Sigmoid colon (tissue), 7 donors: ENCODE results near the gene ALG2. TPM values are rescaled to one million over a fixed set of nuclear protein-coding genes. Genes with fewer than 3 reads are reported as not detected.

Experiments
- DNase-seq: peaks from one replicate; pipeline ENCODE4 v3.0.0-alpha.2; 2019
- H3K27ac ChIP-seq, 4 donors: fragments of 200-600 bp; sonication (generic); one replicate each; pipeline ENCODE4 v1.5.1; 2016 to 2019; ENCODE audit warnings: mild to moderate bottlenecking in 1 of 4
- H3K27me3 ChIP-seq, 3 donors: fragments of 200-600 bp; sonication (generic); one replicate each; pipeline ENCODE4 v1.5.1; 2019; ENCODE audit warnings: mild to moderate bottlenecking in 1 of 3
- H3K36me3 ChIP-seq, 4 donors: fragments of 200-600 bp; sonication (generic); one replicate each; pipeline ENCODE4 v1.5.1; 2016 to 2019
- H3K4me1 ChIP-seq, 4 donors: fragments of 200-600 bp; sonication (generic); one replicate each; pipeline ENCODE4 v1.5.1; 2017 to 2019
- H3K4me3 ChIP-seq, 4 donors: fragments of 200-600 bp; sonication (generic); one replicate each; pipeline ENCODE4 v1.5.1; 2017 to 2019; ENCODE audit warnings: mild to moderate bottlenecking in 2 of 4, moderate library complexity in 1 of 4
- H3K9me3 ChIP-seq, 4 donors: fragments of 200-600 bp in 3 of 4; sonication (generic) in 3 of 4; one replicate each; pipeline versions ENCODE4 v1.5.1 to v1.6.1; 2013 to 2019
- EP300 ChIP-seq, 4 donors: sonication (generic); formaldehyde crosslinking; IDR thresholded peaks; one replicate each; pipeline ENCODE4 v1.6.1; 2017; ENCODE audit warnings: antibody characterized with exemption in 4 of 4
- POLR2A ChIP-seq, 2 donors: fragments of 450-650 bp; IDR thresholded peaks; one replicate each; pipeline ENCODE4 v1.6.1; 2016; ENCODE audit warnings: antibody characterized with exemption in 2 of 2, mild to moderate bottlenecking in 2 of 2, moderate library complexity in 2 of 2
- POLR2AphosphoS5 ChIP-seq, 4 donors: sonication (generic); formaldehyde crosslinking; IDR thresholded peaks; one replicate each; pipeline ENCODE4 v1.6.1; 2017; ENCODE audit warnings: antibody characterized with exemption in 4 of 4
- WGBS, 2 donors: extraction: QIAGEN DNeasy Blood & Tissue Kit; methylation state at CpG; one replicate each; pipeline ENCODE4 v1.1.7; 2013; 5-methylcytosine and 5-hydroxymethylcytosine counted together
- intact Hi-C: fragments of 100-400 bp; cut with DNase I; formaldehyde crosslinking; loops from one replicate; pipeline ENCODE4 v1.15.1; 2023
- polyA plus RNA-seq, 3 donors: library from polyadenylated mRNA; stranded (reverse); fragments of 200-250 nt; gene quantifications; one replicate each; pipeline ENCODE4 v1.2.3, GENCODE V29; 2013
- total RNA-seq, 4 donors: library from RNA; depleted of rRNA; stranded (reverse); fragments of >200 nt; gene quantifications; one replicate each; pipeline ENCODE4 v1.1.0, GENCODE V29; 2016
- TF ChIP-seq, protein P1 (sequence below), 4 experiments: fragments of 450-650 bp in 3 of 4; fragments of 200-600 bp in 1 of 4; IDR thresholded peaks; one replicate each; pipeline ENCODE4 v1.5.1; 2016 to 2019; ENCODE audit warnings: antibody characterized with exemption in 4 of 4, mild to moderate bottlenecking in 3 of 4, moderate library complexity in 2 of 4
- donor health status: healthy with polysubstance abuse.
- donor health status: Bipolar disorder and iron deficiency.
- donor health status: healthy.

The ALG2 gene
- total and polyA plus RNA-seq, 7 donors, result 8.4 to 25.0 (median 18.4) TPM

- no peaks in the 10 kb centered on the region for H3K36me3 ChIP-seq
- no peak overlapping the region for H3K4me3 ChIP-seq
- H3K9me3 ChIP-seq, result no peaks in the 10 kb centered on the region
- TF ChIP-seq EP300 (IDR thresholded peaks at IDR 0.05), result no peak
- TF ChIP-seq, protein P1, sequence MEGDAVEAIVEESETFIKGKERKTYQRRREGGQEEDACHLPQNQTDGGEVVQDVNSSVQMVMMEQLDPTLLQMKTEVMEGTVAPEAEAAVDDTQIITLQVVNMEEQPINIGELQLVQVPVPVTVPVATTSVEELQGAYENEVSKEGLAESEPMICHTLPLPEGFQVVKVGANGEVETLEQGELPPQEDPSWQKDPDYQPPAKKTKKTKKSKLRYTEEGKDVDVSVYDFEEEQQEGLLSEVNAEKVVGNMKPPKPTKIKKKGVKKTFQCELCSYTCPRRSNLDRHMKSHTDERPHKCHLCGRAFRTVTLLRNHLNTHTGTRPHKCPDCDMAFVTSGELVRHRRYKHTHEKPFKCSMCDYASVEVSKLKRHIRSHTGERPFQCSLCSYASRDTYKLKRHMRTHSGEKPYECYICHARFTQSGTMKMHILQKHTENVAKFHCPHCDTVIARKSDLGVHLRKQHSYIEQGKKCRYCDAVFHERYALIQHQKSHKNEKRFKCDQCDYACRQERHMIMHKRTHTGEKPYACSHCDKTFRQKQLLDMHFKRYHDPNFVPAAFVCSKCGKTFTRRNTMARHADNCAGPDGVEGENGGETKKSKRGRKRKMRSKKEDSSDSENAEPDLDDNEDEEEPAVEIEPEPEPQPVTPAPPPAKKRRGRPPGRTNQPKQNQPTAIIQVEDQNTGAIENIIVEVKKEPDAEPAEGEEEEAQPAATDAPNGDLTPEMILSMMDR (IDR thresholded peaks at IDR 0.05), result no peak
- TF ChIP-seq POLR2A (IDR thresholded peaks at IDR 0.05), result no peak
- TF ChIP-seq POLR2AphosphoS5 (IDR thresholded peaks at IDR 0.05), result no peak
- intact Hi-C loops, result loop anchor here (10.0 kb wide), 2 partner anchors 639 to 1059 kb away; partner anchors contain the start of gene STX17
- no peak overlapping the region for H3K27ac ChIP-seq
- H3K4me1 ChIP-seq, result peaks cover 0 to 10% (median 5%) of the 10 kb centered on the region in 4 donors
- no peaks in the 10 kb centered on the region for H3K27me3 ChIP-seq
- DNase-seq, result no peak
- WGBS, 2 donors, result 50 to 66% methylated on average over 2 of the region's 2 CpGs
Measured at GRCh38 chr9:99265691-99266090, 43.9 kb upstream of the ALG2 start.

- no peak for DNase-seq
- Histone ChIP-seq H3K4me1 (peaks cover 0 to 21% (median 13%) of the 10 kb centered on the region in 4 donors), H3K36me3 (no peaks in the 10 kb centered on the region), H3K27me3 (no peaks in the 10 kb centered on the region), H3K27ac (no peak overlapping the region), H3K9me3 (no peaks in the 10 kb centered on the region), H3K4me3 (no peak overlapping the region)
- WGBS, 2 donors, result 90% methylated on average over 3 of the region's 3 CpGs
- intact Hi-C loops, result loop anchor here (10.0 kb wide), 2 partner anchors 641 to 1061 kb away; partner anchors contain the start of gene STX17
- TF ChIP-seq, protein P1 (IDR thresholded peaks at IDR 0.05), result no peak
Measured at GRCh38 chr9:99264070-99264680, 42.4 kb upstream of the ALG2 start.

- TF ChIP-seq POLR2AphosphoS5 (IDR thresholded peaks at IDR 0.05) (no peak), POLR2A (IDR thresholded peaks at IDR 0.05) (no peak), EP300 (IDR thresholded peaks at IDR 0.05) (no peak)
- TF ChIP-seq, protein P1 (IDR thresholded peaks at IDR 0.05), result no peak
- Histone ChIP-seq H3K27me3 (no peaks in the 10 kb centered on the region), H3K9me3 (no peaks in the 10 kb centered on the region), H3K36me3 (no peaks in the 10 kb centered on the region), H3K4me3 (no peak overlapping the region), H3K4me1 (peaks cover 0 to 29% (median 19%) of the 10 kb centered on the region in 4 donors), H3K27ac (no peak overlapping the region)
- no peak for DNase-seq
- intact Hi-C loops, result loop anchor here (10.0 kb wide), 2 partner anchors 642 to 1062 kb away; partner anchors contain the start of gene STX17
- WGBS, 2 donors, result 81 to 84% methylated on average over 7 of the region's 7 CpGs
Measured at GRCh38 chr9:99262949-99263418, 41.2 kb upstream of the ALG2 start.

GRCh38 chr9:99261923-99262322 is 40.2 kb upstream of the ALG2 start:
- Histone ChIP-seq H3K4me3 (no peak overlapping the region), H3K4me1 (peaks cover 0 to 29% (median 19%) of the 10 kb centered on the region in 4 donors), H3K27ac (peak overlapping the region in 2 of 4 donors; percentile 16 to 40), H3K27me3 (no peaks in the 10 kb centered on the region), H3K9me3 (no peaks in the 10 kb centered on the region), H3K36me3 (no peaks in the 10 kb centered on the region)
- intact Hi-C loops, result loop anchor here (10.0 kb wide), 2 partner anchors 643 to 1063 kb away; partner anchors contain the start of gene STX17
- no peak for DNase-seq
- WGBS, 2 donors, result 87 to 92% methylated on average over 2 of the region's 2 CpGs
- TF ChIP-seq POLR2A (IDR thresholded peaks at IDR 0.05) (no peak), POLR2AphosphoS5 (IDR thresholded peaks at IDR 0.05) (peak in 2 of 4 donors; percentile 54 to 63)

- H3K36me3 ChIP-seq, result no peaks in the 10 kb centered on the region
- TF ChIP-seq POLR2AphosphoS5 (IDR thresholded peaks at IDR 0.05) (peak in 3 of 4 donors; percentile 64 to 76 (median 69)), POLR2A (IDR thresholded peaks at IDR 0.05) (no peak), EP300 (IDR thresholded peaks at IDR 0.05) (peak in 1 of 4 donors; percentile 85)
- H3K4me3 ChIP-seq, result peak overlapping the region; percentile 30 to 52 (median 46)
- 20 to 41% methylated on average over 27 of the region's 27 CpGs for WGBS, 2 donors
- intact Hi-C loops, result loop anchor here (2.0 to 5.0 kb wide), 2 partner anchors 37 to 558 kb away; partner anchors contain the start of gene SEC61B
- H3K9me3 ChIP-seq, result no peaks in the 10 kb centered on the region
- H3K27ac ChIP-seq, result peak overlapping the region; percentile 75 to 79 (median 76)
- H3K27me3 ChIP-seq, result no peaks in the 10 kb centered on the region
- H3K4me1 ChIP-seq, result peaks cover 0 to 30% (median 14%) of the 10 kb centered on the region in 4 donors
- peak; percentile 93 for DNase-seq
Measured at GRCh38 chr9:99259231-99259918, 37.6 kb upstream of the ALG2 start.
